Measurements from ENCODE around the gene NR1D2.
"Not testable (repeated sequence)": the region's sequence is repeated elsewhere in the genome, so short reads cannot be mapped to it uniquely, and the experiment has no call there.

Gene NR1D2

DNA sequence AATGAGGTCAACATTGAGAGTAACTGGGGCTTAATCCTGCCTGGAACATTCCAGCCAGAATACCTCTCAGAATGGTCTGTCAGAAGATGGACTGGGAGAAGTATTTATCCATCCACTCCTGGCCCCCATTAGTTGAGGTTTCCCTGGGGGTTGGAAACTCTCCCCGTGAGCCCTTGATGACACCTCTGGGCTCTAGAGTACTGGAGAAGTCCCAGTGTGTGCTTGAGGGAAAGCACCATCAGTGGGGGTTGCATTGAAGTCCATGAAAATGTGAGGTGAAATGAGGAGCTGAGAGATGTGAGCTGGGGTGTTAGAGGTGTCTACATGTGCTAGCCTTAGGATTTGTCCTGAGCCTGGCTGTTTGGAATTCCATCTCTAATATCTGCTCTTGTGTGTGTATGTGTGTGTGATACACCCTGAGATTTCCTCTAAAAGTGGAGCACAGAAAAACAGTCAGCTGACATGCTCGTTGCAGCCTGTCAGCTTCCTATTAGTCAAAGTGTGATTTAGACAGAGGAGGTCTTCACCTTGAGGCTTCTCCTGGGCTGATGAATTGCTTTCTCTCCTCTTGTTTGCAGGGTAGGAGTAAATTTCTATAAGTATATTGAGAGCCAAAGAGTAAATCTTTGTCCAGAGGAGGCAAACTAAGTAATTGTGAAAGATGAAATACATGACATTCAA, 67.6 kb downstream of the NR1D2 start:
- DNase-seq = no peak

DNA sequence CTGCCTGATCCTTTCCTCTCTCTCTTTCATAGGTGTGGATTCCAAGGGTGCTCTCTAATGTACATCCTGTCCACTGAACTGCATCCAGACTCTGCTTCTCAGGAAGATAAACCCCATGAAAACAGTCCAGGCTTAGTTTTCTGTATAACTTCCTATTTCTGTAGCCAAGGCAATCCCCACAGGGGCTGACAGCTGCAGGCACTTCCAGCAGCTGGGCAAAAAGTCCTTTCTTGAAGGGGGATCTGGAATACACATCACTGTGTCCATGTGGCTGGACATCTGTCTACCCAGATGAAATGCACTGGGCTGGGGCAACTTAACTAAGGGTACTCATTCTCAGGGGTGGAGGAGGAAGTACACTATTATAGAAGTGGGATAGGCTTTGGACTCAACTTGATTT, 72.2 kb downstream of the NR1D2 start:
- DNase-seq = no peak

DNA sequence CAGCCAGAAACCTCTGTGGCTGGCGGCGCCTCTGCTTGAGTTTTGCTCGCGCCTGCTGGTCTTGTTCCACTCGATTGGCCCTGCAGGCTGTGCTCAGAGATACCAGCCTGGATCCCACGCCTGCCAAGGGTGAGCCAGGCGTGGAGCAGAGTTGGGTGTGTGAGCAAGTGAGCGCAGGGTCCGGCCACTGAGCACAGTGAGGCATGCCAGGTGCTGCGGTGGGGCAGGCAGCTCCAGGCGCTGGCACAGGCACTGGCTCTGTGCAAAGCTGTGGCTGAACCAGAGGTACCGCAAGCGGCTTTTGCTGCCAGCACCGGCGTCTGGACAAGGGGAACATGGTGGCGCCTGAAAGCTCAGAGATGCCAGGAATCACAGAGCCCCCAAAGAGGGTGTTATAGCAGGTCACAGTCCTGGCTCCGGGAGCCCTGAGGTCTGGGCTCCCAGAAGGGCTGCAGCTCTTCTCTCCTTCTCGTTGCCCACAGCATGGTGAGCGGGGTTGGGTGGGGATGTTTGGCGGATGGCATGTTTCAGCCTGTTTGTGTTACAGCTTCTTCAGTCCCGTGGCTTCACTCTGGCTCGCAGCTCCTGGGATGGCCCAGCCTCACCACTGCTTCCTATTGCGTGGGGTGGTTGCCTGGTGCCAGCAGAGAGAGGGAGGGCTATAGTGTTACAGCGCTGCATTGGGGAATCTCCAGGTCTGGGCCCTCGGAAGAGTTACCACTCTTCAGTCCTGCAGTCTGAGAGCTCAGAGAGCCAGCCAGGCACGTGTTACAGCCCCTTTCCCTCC, 73.9 kb downstream of the NR1D2 start:
- DNase-seq = no peak

DNA sequence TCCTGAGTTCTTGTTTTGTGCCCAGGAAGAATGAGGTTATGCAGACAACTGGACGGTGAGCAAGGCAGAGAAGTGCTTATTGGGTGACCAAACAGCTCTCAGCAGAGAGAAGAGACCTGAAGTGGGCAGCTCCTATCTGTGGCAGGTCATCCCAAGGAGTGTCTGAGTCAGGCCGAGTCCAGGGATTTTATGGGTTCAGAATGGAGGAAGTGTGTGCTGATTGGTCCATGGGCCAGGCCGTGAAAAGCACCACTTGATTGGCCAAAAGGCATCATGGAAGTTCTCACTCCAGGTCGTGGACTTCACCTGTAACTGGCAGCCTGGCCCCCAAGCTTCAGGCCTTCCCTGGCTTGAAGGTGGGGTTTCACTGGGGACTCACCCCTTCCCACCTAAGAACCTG, 74.5 kb downstream of the NR1D2 start:
- DNase-seq = no peak

DNA sequence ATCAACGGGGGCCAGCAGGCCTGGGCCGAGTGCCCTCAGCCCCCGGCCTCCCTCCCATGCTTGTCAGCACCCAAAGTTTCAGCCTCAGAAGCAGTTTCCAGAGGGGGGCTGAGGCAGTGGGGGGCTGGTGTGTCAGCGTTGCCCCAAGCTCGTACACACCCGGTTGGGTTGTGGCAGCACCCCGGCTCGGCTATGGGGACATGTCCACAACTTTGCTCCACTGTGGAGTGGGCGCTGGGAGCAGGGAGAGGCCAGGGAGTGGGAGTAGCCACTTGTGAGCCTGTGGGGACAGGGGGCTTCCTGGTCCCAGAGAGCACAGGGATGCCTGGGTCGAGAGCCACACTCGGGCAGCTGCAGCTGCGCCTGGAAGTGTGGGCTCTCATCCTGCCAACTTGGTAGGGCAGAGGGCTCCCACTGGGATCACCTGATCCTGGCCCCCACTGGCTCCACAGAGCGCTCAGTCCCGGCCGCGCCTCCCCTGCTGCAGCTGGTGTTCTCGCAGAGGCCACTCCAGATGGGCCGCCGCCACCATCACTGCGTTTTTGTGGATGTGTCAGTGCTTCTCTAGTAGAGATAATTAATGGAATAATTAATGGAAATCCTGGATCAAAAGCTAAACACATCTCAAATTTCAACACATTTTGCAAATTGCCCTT, 75.1 kb downstream of the NR1D2 start:
- no peak for DNase-seq

DNA sequence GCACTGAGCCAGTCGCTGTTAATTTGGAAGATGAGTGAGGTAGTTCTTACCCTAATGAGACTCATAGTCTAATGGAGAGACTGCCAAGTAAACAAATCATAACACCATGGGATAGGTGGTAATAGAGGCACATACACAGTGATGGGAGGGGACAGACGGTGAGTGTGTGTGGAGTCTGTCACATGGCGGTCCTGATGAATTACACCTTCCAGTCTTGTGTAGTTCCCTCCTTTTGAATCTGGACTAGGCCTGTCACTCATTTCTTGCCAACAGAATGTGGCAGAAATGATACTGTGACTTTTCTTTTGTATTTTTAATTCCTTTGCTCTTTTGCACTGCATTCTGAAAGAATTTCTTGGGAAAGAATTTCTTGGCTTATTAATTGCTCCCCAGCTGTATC, 78.1 kb downstream of the NR1D2 start:
- DNase-seq = no peak

DNA sequence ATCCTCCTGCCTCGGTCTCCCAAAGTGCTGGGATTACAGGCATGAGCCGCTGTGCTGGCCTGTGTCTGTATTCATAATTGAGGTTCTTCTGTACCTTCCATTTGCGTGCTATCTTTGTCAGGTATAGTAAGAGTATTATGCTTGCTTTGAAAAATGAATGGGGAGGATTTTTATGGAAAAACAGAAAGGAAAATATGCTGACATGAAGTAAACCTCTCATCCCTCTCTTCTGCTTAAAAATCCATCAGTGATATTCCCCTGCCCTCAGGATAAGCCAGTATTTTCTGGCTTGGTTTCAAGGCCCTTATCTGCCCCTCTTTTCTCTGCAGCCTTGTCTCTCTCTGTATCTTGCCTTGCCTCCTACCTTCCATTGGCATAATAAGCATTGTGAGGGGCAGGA, 80.7 kb downstream of the NR1D2 start:
- DNase-seq = no peak

DNA sequence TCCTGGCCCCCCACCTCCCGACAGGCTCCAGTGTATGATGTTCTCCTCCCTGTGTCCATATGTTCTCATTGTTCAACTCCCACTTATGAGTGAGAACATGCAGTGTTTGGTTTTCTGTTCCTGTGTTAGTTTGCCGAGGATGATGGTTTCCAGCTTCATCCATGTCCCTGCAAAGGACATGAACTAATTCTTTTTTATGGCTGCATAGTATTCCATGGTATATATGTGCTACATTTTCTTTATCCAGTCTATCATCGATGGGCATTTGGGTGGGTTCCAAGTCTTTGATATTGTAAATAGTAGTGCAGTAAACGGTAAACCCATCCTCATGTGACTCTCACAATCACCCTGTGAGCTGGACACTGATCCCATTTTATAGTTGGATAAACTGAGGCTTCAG, 81.6 kb downstream of the NR1D2 start:
- DNase-seq = not testable (repeated sequence)

DNA sequence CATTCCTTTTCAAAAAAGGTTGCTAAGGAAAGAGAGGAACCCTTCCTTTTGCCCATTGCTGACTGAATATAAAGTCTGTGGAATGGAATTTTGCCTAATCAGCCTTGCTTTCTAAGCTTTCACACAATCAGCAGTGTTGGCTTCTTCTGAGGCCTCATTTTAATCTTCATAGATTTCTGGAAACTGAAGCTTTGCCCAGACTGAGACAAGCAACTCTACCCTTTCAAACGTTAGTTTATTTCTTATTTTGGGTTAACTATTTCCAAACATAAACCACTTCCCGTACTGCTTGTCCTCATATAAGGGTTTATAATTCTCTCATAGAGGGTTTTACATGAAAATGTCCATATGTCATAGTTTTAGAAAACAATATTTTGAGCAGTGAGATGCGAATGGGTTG, 82.9 kb downstream of the NR1D2 start:
- DNase-seq = no peak

Measured in GOT3 (cell line).